ACHN (cell line): ENCODE measurements around the gene LGALS1.
"Not testable (repeated sequence)": the region's sequence is repeated elsewhere in the genome, so short reads cannot be mapped to it uniquely, and the experiment has no call there.

Experiments used
- DNase-seq: peaks from one replicate; pipeline ENCODE4 v3.0.0-alpha.2; 2015
- in situ Hi-C: cut with HindIII; loops from 2 replicates; pipeline ENCODE4 v1.10.0; 2017; ENCODE audit warnings: low sequenced_read_pairs, low pct_ligation_motif_present, low pct_unique_long_range_greater_than_20kb

LGALS1 gene

DNA sequence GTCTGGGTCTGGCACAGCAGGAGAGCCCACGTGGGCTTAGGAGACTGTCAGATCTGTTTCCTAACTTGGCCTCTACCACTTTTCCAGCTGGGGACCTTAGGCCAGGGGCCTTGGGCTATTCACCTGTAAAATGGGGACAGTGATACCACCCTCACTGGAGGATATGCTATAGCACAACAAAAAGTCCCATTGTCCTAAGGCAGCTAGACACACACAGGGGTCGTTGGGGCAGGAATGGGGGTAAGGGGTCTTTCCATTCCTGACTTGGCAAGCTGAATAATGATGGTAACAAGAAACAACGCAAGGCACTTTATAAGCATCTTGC lies 38.5 kb upstream of the LGALS1 start:
- DNase-seq, result no peak
- in situ Hi-C loops, result no loop called here

DNA sequence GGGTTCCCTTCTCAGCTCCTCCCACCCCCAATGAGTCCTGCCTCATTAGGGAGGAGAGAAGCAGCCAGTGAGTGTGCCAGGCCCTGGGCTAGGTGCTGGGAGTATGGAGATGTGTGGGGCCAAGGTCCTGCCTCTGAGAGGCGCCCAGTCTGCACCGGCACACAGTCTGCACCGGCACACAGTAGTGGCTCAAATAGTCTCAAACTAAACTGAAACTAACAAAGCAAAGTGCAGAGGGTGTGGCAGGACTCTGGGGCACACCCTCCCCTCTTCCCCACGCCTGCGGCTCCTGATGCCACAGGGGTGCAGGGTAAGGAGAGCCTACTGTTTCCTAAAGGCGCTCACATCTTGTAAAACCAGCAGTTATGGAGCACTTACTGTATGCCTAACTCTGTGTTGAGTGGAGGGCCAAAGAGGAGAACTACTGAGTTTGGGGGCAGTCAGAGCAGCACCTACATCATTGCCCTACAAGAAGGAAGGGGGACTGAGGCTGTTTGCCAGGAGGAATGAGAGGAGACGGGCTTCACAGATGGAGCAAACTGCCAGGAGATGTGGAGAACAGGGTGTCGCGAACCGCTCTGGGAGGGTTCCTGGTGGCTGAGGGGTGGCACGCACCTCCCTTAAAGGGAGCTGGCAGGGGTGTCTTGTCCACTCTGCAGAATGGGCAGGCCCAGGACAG lies 36.9 kb upstream of the LGALS1 start:
- in situ Hi-C loops, result no loop called here
- DNase-seq, result no peak

DNA sequence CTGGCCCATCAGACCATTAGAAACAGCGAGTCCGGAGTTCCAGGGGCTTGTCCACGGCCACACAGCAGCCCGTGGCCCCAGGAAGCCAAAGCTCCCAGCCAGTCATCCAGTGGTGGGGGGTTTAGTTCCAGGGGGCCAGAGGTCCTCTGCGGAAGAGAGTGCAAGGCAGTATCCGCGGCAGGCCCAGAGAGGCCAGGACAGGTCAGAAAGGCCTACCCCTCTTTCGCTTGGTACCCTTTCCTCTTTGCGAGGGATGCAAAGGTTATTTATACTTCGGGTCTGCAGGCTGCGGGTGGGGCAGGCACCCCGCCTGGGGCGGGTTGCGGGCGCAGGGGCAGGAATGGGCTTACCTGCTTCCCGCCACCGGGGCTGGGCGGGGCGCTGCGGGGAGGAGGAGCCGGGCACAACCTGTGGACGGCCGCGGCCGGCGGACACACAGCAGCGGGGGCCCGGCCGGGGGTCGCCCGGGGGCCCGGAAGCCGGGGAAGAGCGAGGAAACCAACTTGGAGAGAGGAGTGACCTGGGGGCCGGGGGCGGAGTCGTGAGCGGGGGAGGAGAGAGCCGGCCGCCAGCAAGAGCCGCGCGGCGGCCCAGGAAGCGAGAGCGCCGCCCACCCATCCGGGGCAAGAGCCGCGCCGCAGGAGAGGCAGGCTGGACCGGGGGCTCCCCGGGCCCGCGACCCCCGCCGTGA lies 36.2 kb upstream of the LGALS1 start, which contains the start of gene SH3BP1:
Gene SH3BP1, plus strand, starts transcription at position 600 of the 691 bp plus-strand sequence. CDS start 119 bp downstream, outside the sequence.
- in situ Hi-C loops, result no loop called here
- peak; percentile 20 for DNase-seq

DNA sequence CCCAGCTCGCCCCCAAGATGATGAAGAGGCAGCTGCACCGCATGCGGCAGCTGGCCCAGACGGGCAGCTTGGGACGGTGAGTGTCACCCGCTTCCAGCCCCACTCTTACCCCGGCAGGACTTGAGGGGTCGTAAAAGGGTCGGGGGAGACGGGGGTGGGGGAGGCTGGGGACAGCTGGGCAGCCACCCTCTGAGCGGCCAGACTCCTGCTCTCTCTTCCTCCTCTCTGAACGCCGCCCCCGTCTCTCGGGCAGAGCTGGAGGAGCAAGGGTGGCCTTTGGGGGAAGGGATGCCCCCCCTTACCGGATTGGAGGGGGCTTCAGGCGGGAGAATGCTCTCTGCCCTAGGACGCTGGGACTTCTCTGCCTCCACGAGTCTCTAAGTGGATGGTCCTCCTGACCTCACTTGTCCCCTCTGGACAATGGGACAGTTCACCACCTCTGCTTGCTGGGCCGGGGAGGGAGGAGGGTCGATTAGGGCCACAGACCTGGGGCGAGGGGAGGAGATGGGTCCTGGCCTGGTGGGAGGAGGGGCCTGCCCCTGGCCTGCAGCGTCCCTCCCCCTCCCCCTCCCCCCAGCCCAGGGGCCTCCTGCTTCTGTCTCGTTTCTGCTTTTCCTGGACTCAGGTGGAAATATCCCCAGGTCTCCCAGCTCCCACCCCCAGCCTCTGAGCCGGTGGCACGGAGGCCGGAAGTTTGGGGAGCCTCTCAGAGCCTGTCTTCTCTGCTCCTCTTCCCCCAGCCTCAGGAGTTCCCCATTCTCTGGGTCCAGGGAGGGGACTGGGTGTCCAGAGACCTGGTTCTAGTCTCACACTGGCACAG lies 35.5 kb upstream of the LGALS1 start:
- no peak for DNase-seq
- in situ Hi-C loops, result no loop called here

DNA sequence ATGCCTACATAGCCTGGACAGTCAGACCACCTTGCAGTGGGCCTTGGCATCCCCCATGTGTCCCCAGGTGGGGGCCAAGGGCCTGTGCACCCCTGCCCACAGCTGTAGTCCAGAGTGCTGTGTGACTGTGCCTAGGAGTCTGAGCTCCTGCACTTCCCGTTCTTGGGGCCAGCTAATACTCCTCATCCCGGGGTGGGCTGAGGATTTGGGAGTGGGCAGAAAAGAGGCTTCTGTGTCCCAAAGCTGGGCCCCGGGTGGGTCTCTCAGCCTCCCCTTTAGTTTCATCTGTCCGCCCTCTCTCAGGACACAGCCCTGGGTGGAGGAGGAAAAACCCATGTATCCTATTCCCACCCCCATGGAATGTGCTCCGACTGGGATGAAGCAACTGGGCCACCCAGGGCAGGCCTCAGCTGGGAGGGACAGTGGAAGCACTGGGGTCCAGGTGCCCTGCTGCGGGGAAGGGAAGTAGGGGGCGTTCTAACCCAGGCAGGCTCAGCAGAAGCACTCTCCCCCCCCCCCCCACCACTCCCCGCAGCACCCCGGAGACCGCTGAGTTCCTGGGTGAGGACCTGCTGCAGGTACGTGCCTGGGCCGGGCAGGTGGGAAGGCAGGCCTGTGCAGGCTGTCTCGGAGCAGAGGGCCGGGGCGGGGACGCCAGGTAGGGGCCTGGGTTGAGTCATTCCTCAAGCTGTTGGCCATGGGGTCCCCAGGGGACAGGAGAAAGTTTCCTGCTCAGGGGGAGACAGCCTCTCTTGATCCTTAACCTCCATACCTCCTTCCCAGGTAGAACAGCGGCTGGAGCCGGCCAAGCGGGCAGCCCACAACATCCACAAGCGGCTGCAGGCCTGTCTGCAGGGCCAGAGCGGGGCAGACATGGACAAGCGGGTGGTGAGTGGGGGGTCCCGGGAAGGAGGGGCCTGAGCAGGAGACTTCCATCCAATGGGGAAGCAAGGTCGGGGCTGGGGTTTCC lies 34.6 kb upstream of the LGALS1 start:
- in situ Hi-C loops, result no loop called here

DNA sequence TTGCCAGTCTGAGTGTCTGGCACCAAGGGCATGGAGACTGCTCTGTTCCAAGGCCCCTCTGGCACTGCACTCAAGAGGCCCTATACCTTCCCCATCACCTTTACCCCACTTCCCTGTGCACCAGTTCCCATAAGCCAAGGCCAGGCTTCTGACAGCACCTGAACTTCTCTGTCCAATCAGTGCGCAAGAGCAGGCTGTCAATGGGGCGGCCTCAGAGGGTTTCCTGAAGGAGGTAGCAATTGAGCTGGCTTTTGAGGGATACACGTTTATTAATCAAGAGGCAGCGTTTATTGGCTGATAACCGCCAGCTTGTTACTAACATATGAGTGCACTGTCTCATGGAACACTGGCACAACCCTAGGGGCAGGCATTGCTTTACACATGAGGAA lies 33.9 kb upstream of the LGALS1 start:
- DNase-seq, result no peak
- in situ Hi-C loops, result no loop called here

More for the DNA sequence above, 34.6 kb upstream of the LGALS1 start:
- no peak for DNase-seq

DNA sequence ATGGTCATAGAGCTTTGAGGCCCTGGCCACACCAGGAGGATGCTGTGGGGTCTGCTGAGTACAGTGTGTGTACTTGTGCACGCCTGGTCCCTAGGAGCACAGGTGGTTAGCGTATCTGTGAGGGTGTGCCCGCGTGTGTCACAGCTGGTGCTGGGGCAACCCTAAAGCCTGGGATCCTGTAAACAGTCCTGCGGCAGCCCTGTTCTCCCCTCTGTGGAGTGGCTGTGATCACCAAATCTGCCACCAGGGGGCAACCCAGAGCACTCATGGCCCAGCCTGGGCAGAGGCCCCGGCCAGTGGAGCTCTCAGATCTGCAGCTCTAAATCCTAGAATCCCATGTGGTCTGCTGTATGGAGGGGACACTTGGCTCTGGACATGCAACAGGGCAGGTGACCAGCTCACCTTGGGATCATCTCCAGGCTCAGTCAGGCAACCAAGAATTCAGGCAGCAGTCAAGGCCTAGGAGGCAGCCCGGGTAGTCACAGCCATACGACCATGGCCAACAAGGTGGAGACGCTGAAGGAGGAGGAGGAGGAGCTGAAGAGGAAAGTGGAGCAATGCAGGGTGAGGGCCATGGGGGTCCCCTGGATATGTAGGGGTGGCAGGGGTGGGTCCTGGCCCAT lies 32.1 kb upstream of the LGALS1 start:
- DNase-seq, result peak; percentile 61
- in situ Hi-C loops, result no loop called here

DNA sequence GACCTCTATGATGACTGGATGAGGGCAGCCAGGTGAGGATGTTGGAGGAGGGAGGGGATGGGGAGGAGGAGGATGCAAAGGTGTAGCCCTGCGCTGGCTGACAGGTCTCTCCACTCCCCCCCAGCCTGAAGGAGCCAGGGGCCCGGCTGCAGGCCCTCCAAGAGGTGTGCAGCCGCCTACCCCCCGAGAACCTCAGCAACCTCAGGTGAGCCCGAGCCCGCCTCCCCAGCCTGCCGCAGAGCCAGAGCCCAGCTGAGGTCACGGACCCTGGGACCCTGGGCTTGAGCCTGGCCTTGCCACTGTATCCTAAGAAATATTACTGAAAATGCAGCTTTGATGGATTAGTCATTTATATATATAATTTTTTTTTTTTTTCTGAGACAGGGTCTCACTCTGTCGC lies 28.1 kb upstream of the LGALS1 start:
- in situ Hi-C loops, result no loop called here
- no peak for DNase-seq

DNA sequence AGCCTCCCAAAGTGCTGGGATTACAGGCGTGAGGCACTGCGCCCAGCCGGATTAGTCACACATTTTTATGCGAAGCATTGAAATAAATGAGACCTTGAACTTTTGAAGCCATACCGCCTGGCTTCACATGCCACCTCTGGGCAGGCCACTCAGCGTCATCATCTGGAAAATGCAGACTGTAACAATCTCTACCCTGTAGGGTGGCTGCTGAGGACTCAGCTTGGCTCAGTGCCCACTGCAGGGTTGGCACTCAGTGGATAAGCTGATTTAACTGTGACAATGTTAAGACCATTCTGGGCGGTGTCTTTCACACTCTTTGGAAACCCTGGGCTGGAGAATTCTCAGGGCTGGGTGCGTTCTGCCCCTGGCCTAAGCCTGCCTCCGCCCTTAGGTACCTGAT lies 27.5 kb upstream of the LGALS1 start:
- in situ Hi-C loops, result no loop called here

DNA sequence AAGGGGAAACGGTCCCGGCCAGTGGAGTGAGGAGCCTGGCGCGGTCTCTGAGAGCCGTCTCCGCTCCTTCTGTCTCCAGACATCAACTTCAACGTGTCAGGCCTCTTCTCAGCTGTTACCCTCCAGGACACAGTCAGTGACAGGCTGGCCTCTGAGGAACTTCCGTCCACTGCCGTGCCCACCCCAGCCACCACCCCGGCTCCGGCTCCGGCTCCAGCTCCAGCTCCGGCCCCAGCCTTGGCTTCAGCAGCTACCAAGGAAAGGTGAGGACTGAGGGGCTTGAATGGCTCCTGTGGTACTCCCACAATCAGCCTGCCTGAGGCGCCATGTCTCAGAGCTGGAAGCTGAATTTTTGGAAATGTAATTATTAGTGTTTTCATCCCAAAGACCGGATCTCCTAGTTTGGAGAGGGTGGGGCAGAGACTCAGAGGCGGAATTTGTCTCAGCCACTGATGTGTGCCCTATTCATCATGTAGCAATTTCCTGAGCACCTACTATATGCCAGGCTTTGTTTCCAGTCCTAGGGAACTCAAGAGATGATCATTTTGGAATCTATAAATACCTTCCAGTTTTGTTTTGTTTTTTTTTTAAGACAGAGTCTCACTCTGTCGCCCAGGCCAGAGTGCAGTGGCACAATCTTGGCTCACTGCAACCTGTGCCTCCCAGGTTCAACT lies 24.8 kb upstream of the LGALS1 start:
- in situ Hi-C loops, result no loop called here
- DNase-seq, result no peak

More for the DNA sequence above, 27.5 kb upstream of the LGALS1 start:
- DNase-seq, result no peak

DNA sequence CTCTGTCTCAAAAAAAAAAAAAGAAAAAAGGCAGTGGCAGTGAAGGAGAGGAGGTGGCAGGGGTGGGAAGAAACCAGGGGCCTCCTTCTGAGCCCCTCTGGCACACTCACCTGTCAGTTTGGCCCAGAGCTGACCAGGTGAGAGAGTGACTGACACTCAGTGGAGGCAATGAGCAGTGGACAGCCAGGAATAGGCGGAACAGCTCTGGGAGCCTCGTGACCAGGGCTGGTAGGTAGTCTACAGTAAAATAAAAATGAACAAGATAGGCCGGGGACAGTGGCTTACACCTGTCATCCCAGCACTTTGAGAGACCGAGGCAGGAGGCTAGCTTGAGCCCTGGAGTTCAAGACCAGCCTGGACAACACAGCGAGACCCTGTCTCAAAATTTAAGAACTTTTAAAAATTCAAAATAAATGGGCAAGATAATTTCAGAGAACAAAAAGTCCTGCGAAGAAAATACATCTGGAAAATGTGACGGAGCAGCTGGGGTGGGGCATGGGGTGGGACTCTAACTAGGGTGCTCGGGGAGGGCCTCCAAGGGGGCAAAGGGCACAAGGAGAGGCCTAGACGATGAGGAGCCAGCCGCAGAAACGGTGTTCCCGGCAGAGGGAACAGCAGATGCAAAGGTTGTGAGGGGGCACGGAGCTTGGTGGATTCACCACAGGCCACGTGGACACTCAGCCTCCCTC lies 20.7 kb upstream of the LGALS1 start:
- in situ Hi-C loops, result no loop called here
- DNase-seq, result no peak

DNA sequence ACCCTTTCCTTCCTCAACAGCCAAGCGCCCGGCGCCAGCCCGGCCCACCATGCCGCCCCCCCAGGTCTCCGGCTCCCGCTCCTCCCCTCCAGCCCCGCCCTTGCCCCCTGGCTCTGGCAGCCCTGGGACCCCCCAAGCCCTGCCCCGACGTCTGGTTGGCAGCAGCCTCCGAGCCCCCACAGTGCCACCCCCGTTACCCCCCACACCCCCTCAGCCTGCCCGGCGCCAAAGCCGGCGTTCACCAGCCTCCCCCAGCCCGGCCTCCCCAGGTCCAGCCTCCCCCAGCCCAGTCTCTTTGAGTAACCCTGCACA lies 20.2 kb upstream of the LGALS1 start:
- no peak for DNase-seq
- in situ Hi-C loops, result no loop called here

DNA sequence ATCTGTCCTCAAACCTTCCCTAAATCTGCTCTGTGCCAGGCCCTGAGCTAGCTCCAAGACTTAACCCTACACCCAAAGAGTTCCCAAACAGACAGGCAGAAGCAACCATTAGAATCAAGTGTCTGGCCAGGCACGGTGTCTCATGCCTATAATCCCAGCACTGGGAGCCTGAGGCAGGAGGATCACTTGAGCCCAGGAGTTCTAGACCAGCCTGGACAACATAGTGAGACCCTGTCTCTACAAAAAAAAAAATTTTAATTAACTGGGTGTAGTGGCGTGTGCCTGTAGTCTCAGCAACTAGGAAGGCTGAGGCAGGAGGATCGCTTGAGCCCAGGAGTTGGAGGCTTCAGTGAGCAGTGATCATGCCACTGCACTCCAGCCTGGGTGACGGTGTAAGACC lies 18.9 kb upstream of the LGALS1 start:
- DNase-seq, in situ Hi-C loops: not testable (repeated sequence)

DNA sequence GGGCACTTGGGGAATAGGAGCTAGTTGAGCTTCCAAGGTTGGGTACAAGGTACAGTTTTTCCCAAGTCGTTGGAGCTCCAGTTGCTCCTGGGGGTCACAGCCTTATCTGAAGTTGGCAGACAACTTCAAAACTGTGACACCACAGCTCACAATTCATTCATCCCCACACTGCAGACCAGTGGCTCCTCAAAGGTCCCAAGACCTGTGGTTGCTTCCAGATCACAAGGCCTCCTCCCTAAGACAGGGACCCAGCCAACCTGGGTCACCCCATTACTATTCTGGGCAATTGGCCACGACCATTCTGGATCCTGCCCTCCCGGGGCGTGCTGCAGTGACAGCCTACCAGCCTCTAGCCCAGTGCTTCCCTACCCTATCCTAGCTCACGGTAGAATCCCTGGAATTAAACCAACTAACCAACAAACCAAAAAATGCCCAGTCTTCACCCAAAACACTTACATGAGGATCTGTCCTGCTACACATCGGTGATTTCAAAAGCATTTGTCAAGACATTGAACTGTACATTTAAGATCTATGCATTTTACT lies 17.8 kb upstream of the LGALS1 start:
- in situ Hi-C loops, result no loop called here
- DNase-seq, result peak; percentile 31

DNA sequence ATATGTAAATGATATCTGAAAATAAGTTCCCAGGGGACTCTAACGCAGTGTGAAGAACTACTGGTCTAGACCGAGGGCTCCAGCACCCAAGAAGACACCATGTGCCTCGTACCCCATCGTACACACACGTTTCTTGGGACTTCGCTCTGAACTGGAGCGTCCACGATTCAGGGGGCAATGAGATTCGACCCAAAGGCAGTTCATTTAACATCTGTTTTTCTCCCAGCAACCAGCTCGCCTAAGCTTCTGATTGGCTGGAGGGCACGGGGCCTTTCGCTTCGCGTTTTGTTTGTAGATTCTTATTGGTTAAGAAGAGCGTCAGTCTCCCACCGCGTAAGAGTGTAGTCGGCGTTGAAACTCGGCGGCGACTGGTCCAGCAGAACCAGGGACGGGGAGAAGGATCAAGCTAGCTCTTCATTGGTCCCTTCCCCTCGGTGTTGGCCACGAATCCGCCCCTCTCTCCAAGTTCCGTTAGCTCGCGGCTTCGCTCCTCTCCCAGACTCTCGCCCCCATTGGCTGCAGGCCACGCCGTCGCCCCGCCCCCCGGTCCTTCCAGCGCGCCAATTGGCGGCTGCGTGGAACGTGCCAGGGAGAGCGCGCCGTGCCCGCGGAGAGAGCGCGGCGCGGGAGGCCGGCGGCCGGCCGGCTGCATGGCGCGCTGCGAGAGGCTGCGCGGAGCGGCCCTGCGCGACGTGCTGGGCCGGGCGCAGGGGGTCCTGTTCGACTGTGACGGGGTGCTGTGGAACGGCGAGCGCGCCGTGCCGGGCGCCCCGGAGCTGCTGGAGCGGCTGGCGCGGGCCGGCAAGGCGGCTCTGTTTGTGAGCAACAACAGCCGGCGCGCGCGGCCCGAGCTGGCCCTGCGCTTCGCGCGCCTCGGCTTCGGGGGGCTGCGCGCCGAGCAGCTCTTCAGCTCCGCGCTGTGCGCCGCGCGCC lies 17.0 kb upstream of the LGALS1 start, which contains the start of gene PDXP:
Gene PDXP, plus strand, starts transcription at position 591 of the 933 bp plus-strand sequence. Its CDS starts 60 bp downstream, at position 651.
- peak; percentile 99 for DNase-seq
- in situ Hi-C loops, result no loop called here
